ENCODE results near the gene INAVA.

DNA sequence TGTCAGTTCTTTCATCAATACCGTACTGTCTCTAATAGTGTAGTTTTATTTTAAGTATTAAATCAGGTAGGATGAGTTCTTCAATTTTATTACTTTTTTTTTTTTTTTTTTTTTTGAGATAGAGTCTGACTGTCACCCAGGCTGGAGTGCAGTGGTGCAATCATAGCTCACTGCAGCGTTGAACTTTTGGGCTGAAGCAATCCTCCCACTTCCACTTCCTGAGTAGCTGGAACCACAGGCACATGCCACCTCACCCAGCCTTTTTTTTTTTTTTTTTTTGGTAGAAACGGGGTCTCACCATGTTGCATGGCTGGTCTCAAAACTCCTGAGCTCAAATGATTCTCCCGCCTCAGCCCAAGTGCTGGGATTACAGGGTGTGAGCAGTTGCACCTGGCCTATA lies 44.3 kb downstream of the INAVA start:
- TF ChIP-seq, protein P1, sequence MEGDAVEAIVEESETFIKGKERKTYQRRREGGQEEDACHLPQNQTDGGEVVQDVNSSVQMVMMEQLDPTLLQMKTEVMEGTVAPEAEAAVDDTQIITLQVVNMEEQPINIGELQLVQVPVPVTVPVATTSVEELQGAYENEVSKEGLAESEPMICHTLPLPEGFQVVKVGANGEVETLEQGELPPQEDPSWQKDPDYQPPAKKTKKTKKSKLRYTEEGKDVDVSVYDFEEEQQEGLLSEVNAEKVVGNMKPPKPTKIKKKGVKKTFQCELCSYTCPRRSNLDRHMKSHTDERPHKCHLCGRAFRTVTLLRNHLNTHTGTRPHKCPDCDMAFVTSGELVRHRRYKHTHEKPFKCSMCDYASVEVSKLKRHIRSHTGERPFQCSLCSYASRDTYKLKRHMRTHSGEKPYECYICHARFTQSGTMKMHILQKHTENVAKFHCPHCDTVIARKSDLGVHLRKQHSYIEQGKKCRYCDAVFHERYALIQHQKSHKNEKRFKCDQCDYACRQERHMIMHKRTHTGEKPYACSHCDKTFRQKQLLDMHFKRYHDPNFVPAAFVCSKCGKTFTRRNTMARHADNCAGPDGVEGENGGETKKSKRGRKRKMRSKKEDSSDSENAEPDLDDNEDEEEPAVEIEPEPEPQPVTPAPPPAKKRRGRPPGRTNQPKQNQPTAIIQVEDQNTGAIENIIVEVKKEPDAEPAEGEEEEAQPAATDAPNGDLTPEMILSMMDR (conservative IDR thresholded peaks at IDR 0.05 in 1 of 2, IDR thresholded peaks at IDR 0.05 in 1 of 2; ENCODE audit: low read depth in 1 of 2, low read length in 2 of 2) = no peak
- TF ChIP-seq EZH2 (IDR thresholded peaks at IDR 0.05; ENCODE audit: low read length, missing control alignments) = no peak
